RWPE1 (cell line): Measurements from ENCODE around the gene LRRC41.
A peak's percentile ranks its signal among the peaks of the same experiment; 100 is the strongest.
"Not testable (repeated sequence)": the region's sequence is repeated elsewhere in the genome, so short reads cannot be mapped to it uniquely, and the experiment has no call there.

Experiments
- CTCF ChIA-PET: fragments of 350-600 bp; sonication (Branson Sonifier 250); formaldehyde crosslinking; extraction: SDS; loops from one replicate; lab custom pipeline; 2021; lab: Yijun Ruan, JAX
- POLR2A ChIA-PET: fragments of 400-600 bp; formaldehyde crosslinking; extraction: SDS; loops from one replicate; lab custom pipeline; 2020; ENCODE audit warnings: antibody characterized with exemption; ENCODE audit not compliant: low non-redundant PET; lab: Yijun Ruan, JAX
- DNase-seq: peaks from one replicate; pipeline ENCODE4 v3.0.0; 2012; ENCODE audit warnings: low spot score
- H3K27ac ChIP-seq: fragments of 450-650 bp; 2 replicates; pipeline ENCODE4 v1.5.1; 2017
- TF ChIP-seq, protein P1 (sequence below): fragments of 450-650 bp; conservative IDR thresholded peaks from 2 replicates; pipeline ENCODE4 v1.5.1; 2017; ENCODE audit warnings: low read depth, mild to moderate bottlenecking

Gene LRRC41

DNA sequence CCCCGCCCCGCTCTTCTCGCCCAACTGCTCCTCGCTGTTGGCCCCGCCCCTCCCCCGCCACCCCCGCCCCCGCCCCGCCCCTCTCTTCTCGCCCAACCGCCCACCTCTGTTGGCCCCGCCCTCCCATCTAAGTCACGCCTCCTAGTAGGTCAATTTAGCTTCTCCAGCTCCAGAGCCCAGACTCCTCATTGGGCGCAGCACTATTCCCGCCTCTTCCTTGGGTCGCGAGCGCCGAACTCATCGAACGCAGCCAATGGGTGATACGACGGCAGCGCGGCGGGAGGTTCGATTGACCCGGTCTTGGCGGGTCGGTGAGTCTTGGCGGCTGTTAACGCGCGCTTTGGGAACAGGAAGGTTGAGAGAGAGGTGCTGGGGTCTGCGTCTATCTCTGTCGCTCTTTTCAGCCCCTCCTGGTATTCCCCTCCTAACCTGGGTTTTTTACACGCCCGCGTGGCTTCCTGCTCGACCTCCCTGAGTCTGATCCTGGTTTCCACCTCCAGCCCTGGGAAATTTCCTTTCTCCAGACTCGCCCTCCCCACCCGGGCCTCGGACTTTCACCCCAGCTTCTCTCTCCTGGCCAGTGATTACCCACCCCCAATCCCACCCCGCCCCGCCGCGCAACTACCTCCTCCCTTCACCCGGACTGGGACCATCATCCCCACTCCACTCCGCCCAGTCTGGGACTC, 55.8 kb downstream of the LRRC41 start, which contains the start of gene RAD54L:
Gene RAD54L (plus strand): TSS at position 328 of the 686 bp plus-strand sequence. CDS start 643 bp downstream, outside the sequence.
- ChIA-PET POLR2A (no interaction called here), CTCF (no interaction called here)
- H3K27ac ChIP-seq, result peak within 1 kb of the TSS; percentile 81
- peak; percentile 99 for DNase-seq
- TF ChIP-seq, protein P1, sequence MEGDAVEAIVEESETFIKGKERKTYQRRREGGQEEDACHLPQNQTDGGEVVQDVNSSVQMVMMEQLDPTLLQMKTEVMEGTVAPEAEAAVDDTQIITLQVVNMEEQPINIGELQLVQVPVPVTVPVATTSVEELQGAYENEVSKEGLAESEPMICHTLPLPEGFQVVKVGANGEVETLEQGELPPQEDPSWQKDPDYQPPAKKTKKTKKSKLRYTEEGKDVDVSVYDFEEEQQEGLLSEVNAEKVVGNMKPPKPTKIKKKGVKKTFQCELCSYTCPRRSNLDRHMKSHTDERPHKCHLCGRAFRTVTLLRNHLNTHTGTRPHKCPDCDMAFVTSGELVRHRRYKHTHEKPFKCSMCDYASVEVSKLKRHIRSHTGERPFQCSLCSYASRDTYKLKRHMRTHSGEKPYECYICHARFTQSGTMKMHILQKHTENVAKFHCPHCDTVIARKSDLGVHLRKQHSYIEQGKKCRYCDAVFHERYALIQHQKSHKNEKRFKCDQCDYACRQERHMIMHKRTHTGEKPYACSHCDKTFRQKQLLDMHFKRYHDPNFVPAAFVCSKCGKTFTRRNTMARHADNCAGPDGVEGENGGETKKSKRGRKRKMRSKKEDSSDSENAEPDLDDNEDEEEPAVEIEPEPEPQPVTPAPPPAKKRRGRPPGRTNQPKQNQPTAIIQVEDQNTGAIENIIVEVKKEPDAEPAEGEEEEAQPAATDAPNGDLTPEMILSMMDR, result no peak

GRCh38 chr1:46246548-46247435, 56.6 kb downstream of the LRRC41 start:
- ChIA-PET CTCF (interaction anchor here (0.7 to 0.8 kb wide), 3 partner anchors 12 to 56 kb away, joined by 3 to 4 read pairs (median 3); no protein-coding TSS in a partner anchor), POLR2A (no interaction called here)
- peak overlapping the region; percentile 78 for H3K27ac ChIP-seq
- TF ChIP-seq, protein P1, result no peak
- DNase-seq, result peak; percentile 21

DNA sequence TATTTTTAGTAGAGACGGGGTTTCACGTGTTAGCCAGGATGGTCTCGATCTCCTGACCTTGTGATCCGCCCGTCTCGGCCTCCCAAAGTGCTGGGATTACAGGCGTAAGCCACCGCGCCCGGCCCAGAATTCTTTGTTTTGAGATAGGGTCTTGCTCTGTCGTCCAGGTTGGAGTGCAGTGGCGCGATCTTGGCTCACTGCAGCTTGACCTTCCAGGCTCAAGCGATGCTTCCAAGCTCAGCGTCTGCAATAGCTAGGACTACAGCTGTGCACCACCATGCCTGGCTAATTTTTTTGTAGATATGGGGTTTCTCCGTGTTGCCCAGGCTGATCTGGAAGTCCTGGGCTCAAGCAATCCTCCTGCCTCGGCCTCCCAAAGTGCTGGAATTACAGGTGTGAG, 57.3 kb downstream of the LRRC41 start:
- peak overlapping the region; percentile 78 for H3K27ac ChIP-seq
- CTCF ChIA-PET, result interaction anchor here (0.7 to 0.8 kb wide), 3 partner anchors 12 to 23 kb away, joined by 3 to 4 read pairs (median 3); no protein-coding TSS in a partner anchor
- POLR2A ChIA-PET, DNase-seq: not testable (repeated sequence)

DNA sequence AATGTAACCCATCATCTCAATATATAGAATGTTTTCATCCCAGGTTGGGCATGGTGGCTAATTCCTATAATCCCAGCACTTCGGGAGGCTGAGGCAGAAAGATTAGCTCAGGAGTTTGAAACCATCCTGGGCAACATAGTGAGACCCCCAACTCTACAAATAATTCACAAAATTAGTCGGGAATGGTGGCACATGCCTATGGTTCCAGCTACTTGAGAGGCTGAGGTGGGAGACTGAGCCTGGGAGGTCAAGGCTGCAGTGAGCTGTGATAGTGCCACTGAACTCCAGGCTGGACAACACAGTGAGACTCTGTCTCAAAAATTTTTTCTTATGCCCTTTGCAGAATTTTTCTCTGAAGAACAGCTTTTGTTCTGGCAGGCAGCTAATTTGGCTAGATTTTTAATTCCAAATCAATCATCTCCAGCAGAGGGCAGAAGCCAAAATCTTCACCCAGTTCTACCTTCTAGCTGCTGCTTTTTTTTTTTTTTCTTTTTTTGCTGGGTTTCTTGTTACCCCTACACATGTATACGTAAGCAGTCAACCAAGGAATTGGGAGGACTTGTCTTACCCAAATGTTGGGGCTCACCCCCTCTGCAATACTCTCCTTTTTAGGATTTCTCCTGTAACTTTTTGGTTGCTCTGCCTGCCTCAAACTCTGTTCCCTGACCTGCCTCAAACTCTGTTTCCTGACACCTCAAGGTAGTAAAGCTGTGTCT, 58.6 kb downstream of the LRRC41 start:
- no peak overlapping the region for H3K27ac ChIP-seq
- POLR2A ChIA-PET, result interaction anchor here (0.6 kb wide), 1 partner anchor 204 kb away, joined by 5 read pairs; no protein-coding TSS in a partner anchor
- peak; percentile 33 for DNase-seq
- TF ChIP-seq, protein P1, result peak; percentile 30; the same call in 1 of the 2 replicates
- CTCF ChIA-PET, result interaction anchor here (0.5 to 1.2 kb wide), 8 partner anchors 21 to 1320 kb away, joined by 3 to 6 read pairs (median 4); no protein-coding TSS in a partner anchor

DNA sequence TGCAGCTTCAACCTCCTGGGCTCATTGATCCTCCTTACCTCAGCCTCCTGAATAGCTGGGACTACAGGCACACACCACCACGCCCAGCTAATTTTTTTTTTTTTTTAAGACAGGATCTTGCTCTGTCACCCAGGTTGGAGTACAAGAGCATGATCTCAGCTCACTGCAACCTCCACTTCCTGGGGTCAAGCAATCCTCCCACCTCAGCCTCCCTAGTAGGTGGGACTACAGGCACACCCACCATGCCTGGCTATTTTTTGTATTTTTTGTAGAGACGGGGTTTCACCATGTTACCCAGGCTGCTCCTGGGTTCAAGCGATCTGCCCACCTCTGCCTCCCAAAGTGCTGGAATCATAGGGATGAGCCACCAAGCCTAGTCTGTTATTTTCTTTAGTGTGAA, 59.6 kb downstream of the LRRC41 start:
- CTCF ChIA-PET, DNase-seq, H3K27ac ChIP-seq: not testable (repeated sequence)
- POLR2A ChIA-PET, result interaction anchor here (0.6 kb wide), 1 partner anchor 96 kb away, joined by 3 read pairs; no protein-coding TSS in a partner anchor

- no peak for DNase-seq
- ChIA-PET CTCF (no interaction called here), POLR2A (no interaction called here)
- TF ChIP-seq, protein P1, result no peak
- no peak overlapping the region for H3K27ac ChIP-seq
These were observed 60.5 kb downstream of the LRRC41 start for GRCh38 chr1:46242918-46243317.

DNA sequence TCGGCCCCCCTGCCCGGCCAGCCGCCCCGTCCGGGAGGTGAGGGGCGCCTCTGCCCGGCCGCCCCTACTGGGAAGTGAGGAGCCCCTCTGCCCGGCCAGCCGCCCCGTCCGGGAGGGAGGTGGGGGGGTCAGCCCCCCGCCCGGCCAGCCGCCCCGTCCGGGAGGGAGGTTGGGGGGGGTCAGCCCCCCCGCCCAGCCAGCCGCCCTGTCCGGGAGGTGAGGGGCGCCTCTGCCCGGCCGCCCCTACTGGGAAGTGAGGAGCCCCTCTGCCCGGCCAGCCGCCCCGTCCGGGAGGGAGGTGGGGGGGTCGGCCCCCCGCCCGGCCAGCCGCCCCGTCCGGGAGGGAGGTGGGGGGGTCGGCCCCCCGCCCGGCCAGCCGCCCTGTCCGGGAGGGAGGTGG, 61.7 kb downstream of the LRRC41 start:
- H3K27ac ChIP-seq, POLR2A ChIA-PET, CTCF ChIA-PET, DNase-seq: not testable (repeated sequence)

- CTCF ChIA-PET, POLR2A ChIA-PET, H3K27ac ChIP-seq, DNase-seq: not testable (repeated sequence)
These were observed 64.6 kb downstream of the LRRC41 start for GRCh38 chr1:46238865-46239264.
